DMS79 treated with DMSO at 0.1 percent for 48 hours (cell line): ENCODE data around the gene GJA5.
"Not testable (repeated sequence)": the region's sequence is repeated elsewhere in the genome, so short reads cannot be mapped to it uniquely, and the experiment has no call there.

ENCODE experiments used
- DNase-seq: peaks from one replicate; lab custom pipeline; 2025; lab: John Stamatoyannopoulos, UW

GJA5 gene

DNA sequence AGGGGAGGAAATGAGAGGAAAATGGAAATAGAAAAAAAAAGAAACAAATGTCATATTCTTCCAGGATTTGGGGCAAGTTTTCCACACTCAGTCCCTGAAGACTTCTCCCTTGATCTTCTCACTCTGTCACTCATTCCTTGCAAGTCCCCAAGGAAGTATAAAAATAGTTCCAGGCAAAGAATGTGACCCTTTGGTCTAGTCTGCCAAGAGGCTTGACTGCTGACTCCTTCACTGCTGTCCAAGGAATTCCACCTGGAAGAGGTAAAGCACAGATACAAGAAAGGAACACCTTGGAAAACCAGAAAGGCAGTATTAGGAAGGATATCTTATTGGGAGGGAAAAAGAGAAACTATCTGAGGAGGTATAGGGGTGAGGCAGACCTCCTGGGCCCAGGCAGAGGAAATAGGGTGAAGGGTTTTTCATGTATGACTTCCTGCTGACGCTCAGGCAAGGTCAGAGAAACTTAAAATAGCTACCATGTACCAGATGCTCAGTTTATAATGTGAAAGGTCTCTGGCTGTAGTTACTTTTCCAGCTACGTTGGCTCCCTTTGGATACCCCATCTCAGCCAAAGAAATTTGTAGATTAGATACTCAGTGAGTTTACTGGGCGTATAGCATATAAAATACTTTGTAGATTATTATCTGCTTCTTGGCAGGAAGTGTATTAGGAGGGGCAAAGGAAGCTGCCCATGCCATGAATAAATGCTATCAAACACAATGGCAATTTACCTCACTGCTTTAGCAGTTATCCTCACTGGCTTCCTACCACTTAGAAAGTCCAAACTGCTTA lies 2.0 kb upstream of the GJA5 start:
- no peak for DNase-seq

DNA sequence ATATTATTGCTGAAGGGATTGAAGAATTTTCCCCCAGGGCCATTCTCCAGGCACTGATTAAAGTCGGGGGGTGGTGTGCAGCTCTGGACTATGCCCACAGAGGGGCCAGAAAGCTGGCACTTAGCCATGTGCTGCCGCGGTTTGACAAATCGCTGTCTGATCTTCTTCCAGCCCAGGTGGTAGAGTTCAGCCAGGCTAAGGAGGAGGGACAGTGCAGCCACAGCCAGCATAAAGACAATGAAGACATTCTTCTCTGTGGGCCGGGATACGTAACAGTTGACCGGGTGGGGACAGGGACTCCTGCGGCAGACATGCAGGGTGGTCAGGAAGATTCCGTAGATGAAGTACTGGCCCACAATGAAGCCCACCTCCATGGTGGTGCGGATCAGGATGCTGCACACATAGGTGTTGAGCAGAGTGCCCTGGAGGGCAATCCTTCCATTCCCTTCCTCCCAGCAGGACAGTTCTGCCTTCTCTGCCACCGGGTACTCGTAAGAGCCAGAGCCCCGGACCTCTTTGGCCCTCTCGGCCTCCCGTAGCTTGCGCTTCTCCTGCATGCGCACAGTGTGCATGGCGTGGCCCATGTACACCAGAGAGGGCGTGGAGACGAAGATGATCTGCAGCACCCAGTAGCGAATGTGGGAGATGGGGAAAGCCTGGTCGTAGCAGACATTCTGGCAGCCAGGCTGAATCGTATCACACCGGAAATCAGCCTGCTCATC lies 1.9 kb downstream of the GJA5 start:
- DNase-seq = no peak

DNA sequence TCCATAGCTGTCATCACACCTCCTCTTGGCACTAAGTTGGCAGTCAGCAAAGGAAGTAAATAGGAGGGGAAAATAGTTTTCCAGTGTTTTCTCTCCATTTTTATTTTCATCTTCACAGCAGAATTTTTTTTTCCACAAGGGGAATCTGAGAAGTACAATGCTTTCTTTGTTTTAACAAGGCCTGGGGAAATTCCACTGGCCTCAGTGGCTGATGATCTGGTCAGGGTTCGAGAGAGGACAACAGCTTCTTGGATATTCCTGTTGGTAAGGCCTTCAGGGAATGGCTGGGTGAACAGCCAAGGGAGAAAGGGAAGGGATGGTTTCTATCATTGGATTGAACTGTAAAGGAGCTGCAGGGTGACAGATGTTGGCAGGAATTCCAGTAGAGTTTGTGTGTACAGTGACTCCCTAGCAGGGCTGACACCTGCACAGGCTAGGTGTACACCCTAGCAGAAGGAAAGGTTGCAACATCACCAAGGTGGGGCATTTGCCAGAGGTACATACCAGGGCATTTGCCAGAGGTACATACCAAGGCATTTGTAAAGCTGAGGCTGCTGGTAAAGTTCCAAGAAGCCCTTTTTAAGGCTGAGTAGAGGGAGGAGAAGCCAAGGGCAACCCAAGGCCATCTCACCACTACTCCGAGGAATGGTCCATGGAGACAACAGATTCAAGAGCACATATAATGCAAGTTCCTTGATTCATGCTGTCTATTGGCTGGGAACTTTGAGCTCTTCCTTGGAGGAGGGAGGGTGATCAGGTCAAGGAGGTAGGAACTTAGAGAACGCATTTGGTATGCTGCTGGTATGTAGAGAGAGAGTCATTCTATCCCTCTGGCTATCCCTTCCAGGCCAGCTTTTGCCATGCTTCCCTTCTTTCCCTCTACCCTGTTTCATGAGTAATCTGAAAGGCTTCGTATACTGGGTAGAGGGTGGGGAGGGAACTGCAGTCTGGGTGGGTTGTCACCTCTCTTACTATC lies 3.1 kb downstream of the GJA5 start:
- no peak for DNase-seq

DNA sequence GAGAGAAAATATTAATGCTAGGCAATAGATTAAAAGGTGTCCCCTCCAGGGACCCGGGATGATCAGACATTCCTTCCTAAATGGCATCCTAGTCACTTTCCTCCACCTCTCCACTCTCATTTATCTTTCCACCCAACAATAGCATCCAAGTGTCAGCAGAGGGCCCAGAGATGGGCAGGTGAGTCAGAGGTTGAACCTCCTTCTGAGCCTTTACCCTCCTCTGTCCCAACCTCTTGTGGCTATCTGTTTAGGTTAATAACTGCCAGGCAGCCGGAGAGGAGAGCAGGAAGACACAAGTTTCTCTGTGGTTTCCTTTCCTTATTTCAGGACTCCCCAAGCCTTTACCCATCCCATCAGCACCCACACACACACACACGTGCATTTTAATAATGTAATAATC lies 4.1 kb downstream of the GJA5 start:
- DNase-seq = no peak

DNA sequence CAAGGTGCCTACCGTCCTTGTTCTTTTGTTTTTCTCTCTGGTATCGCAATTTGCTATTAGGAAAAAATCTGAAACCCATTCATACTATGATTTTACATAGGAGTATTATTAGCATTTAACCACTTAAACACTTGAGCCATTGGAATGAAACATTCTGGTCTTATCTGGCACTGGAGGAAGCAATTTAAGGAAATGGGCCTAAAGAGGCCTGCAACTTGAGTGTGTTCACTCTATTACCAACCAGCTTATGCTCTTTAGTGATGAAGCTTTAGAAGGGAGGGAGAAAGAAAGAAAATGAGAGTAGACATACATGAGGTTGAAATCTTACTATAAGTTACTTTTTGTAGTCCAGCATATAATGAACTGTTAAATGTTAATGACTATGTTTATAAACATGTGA lies 5.7 kb downstream of the GJA5 start:
- DNase-seq = no peak

DNA sequence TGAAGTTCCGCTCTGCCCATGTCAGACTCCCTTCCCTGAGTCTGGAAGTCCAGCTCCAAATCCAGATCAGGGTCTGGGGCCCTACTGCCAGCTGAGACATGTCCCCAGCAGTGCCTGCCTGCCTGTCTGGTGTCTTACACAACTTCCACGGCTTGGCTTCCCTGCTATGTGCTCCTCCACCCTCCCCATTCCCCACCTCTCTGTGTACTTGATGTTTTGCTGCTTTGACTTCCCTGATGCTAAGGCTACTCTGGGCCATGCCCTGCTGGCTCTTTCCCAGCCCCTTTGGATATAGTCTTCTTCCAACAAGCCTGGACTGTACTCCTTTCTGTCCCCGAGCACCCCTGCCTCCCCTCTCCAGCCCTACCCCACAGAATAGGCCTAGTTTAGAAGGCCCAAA lies 7.3 kb downstream of the GJA5 start:
- DNase-seq = no peak

DNA sequence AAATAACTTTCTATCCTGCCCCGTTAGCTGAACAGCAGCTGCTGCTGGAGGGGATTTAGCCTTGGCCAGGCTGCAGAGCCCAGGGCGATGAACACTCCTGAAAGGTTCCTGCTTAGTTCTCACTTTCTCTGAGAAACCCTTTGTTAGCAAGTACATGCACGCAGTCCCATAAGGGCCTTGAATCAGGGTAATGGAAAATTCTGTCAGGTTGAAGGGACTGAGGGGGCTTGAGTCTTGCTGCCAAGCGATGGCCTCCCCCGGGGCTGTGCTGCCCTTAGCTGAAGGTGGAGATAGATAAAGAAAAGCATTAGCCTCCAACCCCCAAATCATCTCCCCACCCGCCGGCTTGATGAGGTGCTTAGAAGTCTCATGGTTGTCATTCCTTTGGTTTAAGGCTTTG lies 7.9 kb downstream of the GJA5 start:
- DNase-seq = no peak

DNA sequence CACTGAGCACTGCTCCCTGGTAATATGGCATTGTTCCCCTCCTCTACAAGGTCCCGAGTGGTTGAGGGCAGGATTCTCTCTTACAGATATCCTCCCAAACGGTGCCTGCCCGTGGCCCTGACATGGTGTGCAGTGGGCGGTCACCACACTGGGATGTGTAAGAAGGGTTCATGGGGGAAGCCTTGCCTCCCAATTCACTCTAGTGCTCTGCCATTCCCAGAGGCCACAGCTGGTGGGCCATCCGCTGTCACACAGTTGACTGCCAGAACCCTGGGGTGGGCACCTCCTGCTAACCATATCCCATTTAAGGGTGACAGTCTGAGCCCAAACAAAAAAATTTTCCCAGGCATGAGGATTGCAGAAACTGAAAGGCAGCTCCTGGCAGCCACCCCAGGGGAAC lies 9.1 kb downstream of the GJA5 start:
- no peak for DNase-seq

DNA sequence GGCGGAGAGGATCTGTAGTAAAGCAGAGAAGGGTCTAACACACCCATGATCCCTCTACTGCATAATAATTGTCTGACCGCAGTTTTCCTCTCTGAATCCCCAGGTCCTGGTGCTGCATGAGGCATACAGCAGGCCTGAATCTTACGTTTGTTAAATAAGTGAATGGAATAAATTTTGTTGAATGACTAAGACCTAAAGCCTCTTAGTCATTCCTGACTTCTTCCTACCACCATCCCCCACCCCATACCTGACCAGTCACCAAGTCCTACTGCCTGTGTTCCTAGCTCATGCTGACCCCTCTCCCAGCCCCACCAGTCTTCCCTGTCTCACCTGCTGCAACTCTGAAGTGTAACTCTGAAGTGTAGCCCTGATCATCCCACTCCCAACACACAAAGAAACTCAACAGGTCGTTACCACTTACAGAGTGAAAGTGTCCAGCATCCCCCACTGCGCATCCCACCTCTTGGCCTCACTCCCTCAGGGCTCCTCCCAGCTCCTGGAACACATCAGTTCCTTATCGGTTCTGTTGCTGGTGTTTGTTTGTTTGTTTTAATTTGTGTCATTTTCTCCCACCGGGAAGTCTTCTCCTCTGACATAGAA lies 9.7 kb downstream of the GJA5 start:
- DNase-seq = no peak

DNA sequence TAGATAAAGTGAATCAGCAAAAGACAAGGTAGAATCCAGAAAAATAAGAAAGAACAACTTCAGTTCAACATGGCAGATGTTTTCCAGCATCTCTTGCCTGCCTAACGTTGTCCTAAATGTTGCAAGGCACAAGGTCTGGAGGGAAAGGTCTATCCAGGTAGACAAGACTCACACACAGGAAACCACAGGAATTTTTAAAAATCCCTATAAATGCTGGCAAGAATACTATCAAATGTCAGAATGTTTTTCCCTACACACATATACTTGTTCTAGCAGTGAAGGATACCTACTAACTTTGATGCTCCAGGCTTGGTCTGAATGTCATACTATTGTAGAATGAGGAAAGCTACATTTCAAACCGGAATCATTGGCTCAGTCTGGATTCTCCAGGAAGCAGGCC lies 10.6 kb downstream of the GJA5 start:
- DNase-seq = no peak

DNA sequence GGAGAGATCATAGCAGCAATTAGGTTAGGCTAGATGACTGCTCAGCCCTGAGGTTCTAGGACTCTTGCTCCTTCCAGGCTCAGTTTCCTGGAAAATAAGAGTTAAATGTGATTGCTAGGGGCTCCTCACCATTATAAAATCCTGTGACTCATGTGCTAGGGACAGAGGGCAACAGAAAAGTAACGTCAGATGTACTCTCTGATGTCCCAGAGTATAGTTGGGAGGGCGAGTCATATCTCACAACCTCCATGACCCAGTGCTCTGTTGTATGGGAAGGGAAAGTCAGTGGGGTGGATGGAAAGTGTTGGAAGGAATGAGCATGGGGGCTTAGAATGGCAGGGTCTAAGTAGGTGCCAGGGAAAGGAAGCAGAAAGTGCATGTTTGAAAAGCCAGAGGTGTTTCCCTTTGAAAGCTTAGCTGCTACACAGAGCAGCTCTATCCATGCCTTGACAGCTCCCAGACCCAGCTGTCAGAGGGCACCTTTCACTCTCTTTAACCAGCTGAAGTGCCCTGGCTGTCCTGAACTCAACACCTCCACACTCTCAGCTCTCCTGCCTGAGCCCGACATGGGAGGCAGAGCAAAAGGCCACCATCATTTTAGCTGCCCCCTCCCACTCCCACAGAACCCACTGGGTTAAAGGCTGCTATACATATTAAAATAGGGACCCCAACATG lies 11.6 kb downstream of the GJA5 start:
- DNase-seq = no peak

DNA sequence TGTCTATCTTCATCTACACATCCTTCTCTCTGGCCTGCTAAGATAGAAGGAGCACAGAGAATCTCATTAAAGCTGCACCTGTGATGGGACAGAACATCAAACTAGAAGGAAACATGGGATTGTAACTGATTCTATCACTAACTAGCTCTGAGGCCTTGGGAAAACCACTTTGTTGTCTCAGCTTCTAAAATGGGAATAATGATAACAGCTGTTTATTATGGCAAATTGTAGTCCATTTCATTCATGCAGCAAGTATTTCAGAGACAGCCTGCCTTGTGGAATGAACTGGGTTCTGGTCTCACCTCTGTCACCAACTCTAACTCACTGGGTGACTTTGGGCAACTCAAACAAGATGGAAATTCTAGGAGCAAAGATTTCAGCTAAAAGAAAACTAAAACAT lies 12.4 kb downstream of the GJA5 start:
- no peak for DNase-seq

DNA sequence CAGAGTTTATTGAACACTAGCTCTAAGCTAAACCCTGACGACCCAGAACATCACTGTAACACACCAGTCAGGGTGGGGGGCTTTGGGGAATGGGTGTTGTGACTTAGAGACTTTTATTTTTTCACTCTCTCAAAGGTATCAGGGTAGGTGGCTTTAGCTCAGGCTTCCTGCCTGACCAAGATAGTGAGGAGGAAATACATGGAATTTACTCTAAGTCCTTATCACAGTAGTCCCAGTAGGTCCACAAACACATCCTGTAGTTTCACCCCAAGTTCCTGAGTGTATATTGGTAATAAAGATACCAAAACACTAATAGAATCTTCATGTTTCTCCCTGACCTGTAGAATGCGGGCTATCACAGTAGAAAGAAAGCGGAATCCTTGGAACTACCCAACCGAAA lies 15.1 kb downstream of the GJA5 start:
- no peak for DNase-seq

DNA sequence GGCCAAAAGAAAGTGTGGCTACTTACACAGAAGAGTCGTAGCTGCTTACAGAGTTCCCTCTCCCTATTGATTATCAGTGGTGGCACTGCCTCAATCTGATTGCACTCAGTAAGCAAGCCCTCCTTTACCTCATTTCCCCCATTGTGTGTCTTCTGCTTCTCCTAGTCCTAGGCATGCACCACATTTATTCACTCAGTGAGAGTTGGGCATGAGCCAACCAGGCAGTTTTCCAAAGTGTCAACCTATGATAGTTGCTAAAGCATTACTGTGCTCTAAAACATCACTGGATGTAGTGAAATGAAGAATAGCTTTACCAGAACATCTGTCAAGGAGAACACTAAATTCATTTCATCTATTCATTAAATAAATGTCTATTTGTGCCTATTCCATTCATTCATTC lies 19.3 kb downstream of the GJA5 start:
- no peak for DNase-seq

DNA sequence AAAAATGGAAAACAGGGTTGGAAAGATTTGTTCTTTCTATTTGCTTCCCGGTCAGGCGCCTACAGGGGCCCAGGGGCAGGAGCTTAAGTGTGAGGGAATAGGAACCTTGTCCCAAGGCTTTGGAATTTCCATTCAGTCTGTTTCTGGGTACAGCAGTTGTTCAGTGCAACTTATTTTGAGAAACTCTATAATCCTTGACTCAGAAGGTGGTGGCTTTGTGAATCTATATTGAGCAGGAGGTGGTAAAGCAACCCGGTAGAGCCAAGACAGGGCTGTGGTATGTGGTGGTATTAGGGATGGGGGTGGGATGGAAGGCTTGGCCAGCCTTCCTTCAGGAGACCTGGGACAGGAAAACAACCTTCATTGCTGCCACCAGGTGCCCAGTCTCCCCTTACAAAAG lies 20.0 kb downstream of the GJA5 start:
- no peak for DNase-seq

DNA sequence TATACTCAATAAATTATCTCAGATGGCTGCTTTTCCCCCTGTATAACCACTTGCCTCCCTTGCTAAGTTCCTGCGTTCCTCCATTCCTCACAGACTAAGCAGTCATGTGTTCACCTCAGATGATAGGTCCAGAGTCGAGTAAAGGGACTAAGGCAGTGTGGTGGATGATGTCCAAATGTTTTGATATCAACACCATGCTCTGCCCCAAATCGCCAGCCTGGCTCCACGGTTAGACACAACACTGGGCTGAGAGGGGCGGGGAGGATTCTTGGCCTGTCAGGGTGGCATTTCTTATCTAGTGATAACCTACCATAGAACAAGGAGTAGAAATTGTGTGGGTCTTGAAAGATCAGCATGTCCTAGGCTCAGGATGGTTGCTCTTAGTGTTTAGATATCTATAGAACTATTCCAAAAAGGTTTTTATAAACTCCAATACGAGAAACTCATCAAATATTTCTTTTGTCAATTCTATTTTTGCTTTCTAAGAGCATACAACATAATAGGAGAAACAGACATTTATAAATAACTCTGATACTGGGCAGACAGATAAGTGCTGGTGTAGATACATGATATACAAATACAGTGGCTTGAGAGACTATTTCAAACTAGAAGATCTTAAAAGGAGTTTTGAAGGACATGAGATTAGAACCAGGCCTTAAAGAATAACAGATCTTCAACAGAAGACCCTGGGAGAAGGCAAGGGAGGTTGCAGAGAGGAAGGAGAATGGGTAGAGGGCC lies 21.5 kb downstream of the GJA5 start:
- no peak for DNase-seq

DNA sequence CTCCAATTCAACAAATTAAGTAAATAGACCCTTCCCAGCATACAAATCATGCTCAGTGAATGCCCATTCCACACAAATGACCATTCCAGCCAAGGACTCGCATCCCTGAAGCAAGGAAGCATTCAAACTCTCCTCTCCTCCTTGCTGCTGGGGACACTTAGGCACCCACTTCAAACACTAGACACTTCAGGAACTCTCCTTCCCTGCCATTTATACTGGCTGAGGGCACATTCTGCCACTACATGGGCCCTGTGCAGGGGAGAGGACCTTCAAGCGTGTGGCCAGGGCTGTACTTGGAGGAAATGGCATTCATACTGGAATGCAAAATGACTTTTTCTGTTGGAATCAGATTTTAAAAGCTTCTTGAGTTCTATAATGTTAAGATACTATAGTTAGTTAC lies 22.3 kb downstream of the GJA5 start:
- DNase-seq = no peak

DNA sequence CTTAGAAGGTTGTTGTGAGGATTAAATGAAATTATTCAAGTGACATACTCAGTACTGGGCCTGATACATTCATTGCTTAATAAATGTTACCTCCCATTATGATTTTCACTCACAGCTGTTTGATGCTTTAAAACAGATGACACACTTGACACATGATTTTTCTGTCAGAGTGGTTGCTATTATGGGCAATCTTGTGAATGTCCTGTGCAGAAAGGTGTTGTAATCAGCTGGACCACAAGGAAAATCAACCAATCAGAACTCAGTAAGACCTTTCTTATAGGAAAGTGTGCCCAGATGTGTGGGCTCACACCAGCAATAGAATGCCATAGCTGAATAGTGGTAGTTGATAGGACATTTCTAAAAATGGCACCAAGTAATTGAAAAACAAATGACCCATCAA lies 23.5 kb downstream of the GJA5 start:
- DNase-seq = no peak

DNA sequence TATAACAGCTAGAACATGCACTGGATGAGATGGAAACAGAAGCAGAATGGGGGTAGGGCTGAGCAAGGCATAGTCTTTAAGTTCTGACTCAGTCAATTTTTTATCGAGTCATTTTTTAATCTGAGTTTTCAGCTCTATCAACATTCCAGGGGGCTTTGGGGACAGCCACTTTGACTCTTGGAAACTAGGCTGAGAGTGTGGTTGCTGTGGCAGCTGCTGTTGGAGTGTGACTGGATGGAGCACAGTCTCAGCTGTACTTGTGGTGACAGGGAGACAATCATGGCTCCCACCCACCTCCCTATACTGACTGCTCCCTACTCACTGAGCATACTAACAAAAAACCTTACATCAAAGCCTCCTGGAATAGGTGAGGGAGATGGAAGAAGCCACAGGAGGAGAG lies 25.0 kb downstream of the GJA5 start:
- DNase-seq = no peak

DNA sequence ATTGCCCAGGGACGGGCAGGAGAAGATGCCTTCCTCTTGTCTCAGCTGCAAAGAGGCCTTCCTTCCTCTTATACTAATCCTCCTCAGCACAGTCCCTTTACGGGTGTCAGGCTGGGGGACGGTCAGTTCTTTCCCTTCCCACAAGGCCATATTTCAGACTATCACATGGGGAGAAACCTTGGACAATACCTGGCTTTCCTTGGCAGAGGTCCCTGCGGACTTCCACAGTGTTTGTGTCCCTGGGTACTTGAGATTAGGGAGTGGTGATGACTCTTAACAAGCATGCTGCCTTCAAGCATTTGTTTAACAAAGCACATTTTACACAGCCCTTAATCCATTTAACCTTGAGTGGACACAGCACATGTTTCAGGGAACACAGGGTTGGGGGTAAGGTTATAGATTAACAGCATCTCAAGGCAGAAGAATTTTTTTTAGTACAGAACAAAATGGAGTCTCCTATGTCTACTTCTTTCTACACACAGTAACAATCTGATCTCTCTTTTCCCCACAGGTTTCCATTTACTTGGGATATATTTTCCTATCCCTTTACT lies 26.0 kb downstream of the GJA5 start:
- DNase-seq = not testable (repeated sequence)

DNA sequence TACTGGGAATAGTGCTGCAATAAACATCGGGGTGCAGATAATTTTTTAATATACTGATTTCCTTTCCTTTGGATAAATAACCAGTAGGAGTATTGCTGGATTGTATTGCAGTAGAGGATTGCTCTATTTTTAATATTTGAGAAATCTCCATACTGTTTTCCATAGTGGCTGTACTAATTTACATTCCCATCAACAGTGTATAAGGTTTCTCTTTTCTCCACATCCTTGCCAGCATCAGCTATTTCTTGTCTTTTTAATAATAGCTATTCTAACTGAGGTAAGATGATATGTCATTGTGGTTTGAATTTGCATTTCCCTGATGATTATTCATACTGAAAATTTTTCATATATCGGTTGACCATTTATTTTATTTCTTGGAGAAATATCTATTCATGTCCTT lies 31.1 kb downstream of the GJA5 start:
- DNase-seq = no peak
